Smooth muscle cell of the brain vasculature (primary cell): ENCODE results near the gene AXL.

Experiments
- DNase-seq: peaks from one replicate; pipeline ENCODE4 v3.0.0-alpha.2; 2012; ENCODE audit warnings: low read depth, low spot score

The AXL gene

GRCh38 chr19:41235480-41235879 lies 16.5 kb downstream of the AXL start:
- DNase-seq = no peak

- no peak for DNase-seq
These were observed 19.2 kb downstream of the AXL start for GRCh38 chr19:41238244-41238643.

DNA sequence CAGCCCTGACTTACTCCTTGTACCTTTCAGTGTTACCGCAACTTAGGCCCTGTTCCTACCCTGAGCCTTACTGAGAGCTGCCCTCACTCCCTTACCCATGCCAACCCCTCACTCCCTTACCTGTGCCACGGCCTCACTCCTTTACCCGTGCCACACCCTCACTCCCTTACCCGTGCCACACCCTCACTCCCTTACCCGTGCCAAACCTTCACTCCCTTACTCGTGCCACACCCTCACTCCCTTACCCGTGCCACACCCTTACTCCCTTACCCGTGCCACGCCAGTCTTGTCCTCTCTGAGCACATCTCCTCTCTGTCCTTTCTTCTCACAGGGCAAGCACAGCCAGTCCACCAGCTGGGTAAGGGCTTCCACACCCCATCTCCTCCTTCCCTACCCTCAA lies 20.3 kb downstream of the AXL start:
- no peak for DNase-seq

DNA sequence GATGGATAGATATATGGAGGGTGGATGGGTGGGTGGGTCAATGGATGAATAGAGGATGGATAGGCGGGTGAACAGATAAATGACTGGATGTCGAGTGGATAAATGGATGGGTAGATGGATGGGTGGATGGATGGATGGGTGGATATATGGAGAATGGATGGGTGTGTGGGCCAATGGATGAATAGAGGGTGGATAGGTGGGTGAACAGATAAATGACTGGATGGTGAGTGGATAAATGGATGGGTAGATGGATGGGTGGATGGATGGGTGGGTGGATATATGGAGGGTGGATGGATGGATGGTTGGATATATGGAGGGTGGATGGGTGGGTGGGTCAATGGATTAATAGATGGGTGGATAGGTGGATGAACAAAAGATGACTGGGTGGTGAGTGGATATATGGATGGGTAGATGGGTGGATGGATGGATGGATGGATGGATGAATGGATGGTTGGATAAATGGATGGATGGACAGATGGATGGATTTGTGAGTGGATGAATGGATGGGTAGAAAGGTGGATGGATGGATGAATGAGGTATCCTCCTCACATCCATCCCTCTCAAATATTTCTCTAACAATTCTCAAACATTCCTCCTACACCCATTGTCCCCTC lies 21.0 kb downstream of the AXL start:
- DNase-seq = no peak

GRCh38 chr19:41241859-41242258 lies 22.8 kb downstream of the AXL start:
- no peak for DNase-seq

GRCh38 chr19:41244117-41244516 lies 25.1 kb downstream of the AXL start:
- no peak for DNase-seq

GRCh38 chr19:41245843-41246242 lies 26.8 kb downstream of the AXL start:
- DNase-seq = no peak

DNA sequence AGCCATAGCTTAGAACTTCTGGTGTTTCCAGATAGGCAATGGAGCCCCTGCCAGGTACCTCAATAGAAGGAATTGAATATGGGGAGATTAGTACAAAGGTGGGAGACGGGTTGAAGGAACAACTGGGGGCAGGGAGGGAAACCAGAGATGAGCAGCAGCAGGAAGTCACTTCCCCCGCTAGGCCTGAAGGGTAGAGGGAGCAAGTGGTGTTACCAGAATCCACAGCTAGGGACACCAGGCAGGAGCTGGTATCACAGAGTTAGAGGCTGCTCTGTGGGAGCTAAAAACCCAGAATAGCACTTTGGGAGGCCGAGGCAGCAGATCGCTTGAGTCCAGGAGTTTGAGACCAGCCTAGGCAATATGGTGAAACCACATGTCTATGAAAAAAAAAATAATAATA lies 29.9 kb downstream of the AXL start:
- DNase-seq = no peak

DNA sequence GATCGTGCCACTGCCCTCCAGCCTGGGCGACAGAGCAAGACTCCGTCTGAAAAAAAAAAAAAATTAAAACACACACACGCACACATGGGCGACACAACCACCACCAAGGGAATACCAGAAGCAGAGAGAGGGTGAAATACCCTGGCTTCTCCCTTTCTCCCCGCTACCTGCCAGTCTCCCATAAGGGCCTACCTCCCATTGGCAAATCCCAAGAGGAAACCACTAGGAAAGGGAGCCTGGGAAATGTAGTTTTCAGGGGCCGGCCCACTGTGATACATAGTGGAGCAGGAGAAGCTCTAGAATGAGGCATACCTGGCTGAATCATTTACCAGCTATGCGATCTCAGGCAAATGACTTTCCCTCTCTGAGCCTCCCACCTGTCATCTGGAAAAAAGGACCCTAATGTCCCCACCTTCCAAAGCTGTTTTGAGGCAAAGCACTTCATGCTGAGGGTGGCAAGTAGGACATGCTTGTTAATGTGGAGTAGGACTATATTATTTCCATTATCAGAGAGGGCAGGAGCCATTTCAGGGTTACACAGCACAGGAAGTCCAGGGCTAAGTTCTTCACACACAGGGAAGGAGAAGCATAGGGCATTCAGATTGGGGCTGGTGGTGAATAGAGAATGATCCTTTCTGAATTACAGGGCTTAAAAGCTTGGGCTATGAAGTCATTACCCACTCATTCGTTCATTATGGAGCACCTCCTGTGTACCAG lies 30.8 kb downstream of the AXL start:
- DNase-seq = no peak

DNA sequence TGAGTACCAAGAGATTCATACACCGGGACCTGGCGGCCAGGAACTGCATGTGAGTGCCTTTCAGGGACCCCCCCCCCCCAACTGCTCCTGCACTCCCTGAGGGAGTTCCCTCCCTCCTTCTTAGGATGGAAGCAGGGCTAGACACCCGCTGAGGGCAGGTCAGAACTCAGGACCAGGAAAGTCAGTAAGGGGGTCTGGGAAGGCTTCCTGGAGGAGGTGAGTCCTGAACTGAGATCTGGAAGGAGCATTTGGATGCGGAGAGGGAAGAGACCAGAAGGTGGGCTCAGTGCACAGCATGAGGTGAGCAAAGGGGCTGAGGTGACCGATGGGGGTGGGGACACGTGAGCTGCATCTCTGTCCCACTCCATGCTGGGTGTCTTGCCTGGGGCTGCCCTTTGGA lies 34.6 kb downstream of the AXL start:
- DNase-seq = no peak

DNA sequence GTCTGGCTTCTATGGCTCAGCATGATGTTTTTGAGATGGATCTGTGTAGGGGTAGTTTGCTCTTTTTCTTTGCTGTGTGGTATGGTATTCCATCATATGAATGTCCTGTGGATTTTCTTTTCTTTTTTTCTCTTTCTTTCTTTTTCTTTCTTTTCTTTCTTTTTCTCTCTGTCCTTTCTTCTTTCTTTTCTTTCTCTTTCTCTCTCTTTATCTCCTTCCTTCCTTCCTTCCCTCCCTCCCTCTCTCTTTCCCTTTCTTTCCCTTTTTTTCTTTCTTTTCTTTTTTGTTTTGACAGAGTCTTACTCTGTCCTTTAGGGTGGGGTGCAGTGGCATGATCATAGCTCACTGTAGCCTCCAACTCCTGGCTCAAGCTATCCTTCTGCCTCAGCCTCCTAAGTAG lies 36.1 kb downstream of the AXL start:
- DNase-seq = no peak

DNA sequence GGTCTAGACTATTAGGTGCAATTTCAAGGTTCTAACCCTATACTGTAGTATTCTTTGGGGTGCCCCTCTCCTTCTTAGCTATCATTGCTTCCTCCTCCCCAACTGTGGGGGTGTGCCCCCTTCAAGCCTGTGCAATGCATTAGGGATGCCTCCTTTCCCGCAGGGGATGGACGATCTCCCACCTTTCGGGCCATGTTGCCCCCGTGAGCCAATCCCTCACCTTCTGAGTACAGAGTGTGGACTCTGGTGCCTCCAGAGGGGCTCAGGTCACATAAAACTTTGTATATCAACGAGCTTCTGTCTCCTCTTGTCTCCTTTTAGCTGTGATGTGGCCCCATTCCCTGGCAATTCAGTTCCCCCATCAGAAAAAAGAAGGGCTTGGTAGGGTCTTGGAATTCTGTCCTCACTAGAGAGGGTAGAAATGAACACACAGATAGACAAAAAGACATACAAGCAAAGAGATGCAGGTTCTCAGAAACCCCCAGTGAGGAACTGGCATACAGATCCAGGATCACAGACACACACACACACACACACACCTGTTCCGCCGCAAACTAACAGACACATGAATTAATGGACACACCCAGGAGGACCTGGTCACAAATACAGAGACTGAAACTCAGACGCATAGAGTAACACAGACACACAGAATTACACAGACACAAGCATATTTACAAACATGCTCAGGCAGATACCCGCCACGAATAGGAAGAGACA lies 42.6 kb downstream of the AXL start:
- DNase-seq = no peak

GRCh38 chr19:41263042-41263849 lies 44.2 kb downstream of the AXL start:
- no peak for DNase-seq

DNA sequence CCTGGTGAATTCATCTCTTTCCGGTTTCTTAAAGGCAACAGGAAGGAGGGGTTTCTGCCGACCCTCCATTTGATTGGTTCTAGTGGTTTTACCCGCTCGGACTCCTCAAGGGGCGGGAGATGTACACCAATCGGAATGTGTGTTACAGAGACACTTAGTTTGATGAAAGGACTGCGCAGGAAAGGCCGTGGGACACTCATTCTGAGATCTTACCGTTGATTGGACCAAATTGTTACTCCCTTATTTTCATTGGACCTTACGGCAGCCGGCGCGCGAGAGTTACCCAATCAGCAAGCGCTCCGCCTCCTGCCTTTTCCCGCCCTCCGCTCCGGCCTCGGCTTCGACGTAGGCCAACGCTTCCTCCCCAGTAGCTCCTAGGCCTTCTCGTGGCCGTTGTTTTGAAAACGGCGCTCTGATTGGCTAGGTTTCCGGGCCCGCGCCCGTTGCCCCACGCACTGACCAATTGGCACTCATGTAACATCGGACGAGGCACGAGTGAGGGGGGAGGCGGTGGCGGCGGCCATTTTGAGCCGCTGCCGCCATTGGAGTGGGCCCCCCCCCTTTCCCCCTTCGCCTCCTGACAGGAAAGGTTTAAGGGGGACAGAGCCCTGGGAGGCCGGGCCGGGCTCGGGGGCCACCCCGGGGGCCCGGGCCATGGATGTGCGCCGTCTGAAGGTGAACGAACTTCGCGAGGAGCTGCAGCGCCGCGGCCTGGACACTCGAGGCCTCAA lies 45.0 kb downstream of the AXL start, which contains the start of gene HNRNPUL1:
HNRNPUL1 (plus strand) TSS at position 523 of the 731 bp plus-strand sequence; CDS start at position 655, 132 bp downstream.
- DNase-seq = peak; percentile 100

- DNase-seq = no peak
These were observed 45.8 kb downstream of the AXL start for GRCh38 chr19:41264581-41265394.

GRCh38 chr19:41265395-41266153 lies 46.6 kb downstream of the AXL start:
- no peak for DNase-seq

GRCh38 chr19:41269055-41269454 lies 50.0 kb downstream of the AXL start:
- no peak for DNase-seq

GRCh38 chr19:41269571-41269970 lies 50.5 kb downstream of the AXL start:
- no peak for DNase-seq

- DNase-seq = no peak
These were observed 54.1 kb downstream of the AXL start for GRCh38 chr19:41273076-41273475.

GRCh38 chr19:41274802-41275201 lies 55.8 kb downstream of the AXL start:
- no peak for DNase-seq
